ENCODE measurements around the gene PTPRM. TPM values are rescaled to one million over a fixed set of nuclear protein-coding genes. Genes with fewer than 3 reads are reported as not detected.

The PTPRM gene
- polyA plus RNA-seq, 1 donor (not counting 4 experiments of a cell fraction or from before 2014, with no cell fraction given), result 54.5 TPM

DNA sequence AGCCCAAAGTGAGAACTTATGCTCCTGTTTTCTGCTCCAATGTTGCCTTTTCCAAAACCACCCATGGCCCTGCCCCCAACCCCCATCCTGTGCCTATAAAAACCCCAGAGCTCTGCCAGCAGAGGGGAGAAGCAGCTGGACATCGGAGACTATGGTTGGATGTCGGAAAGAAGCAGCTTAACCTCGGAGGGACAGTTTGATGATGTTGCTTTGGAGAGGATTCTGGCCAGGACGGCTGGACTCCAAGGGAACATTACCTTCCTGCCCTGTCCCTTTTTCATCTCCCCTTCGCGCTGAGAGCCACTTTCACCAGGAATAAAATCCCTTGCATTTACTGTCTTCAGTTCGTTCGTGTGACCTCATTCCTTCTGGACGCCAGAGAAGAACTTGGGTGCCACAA is 158.4 kb downstream of the PTPRM start:
- no peak for FAIRE-seq
- Histone ChIP-seq H3K36me3 (ENCODE audit: control insufficient read depth in 2 of 2, extremely low read depth in 1 of 2, insufficient read depth in 2 of 2, low read length in 2 of 2) (no peaks in the 10 kb centered on the region), H3K9ac (ENCODE audit: control insufficient read depth, extremely low read depth, insufficient read depth, low read length) (no peak overlapping the region), H3K9me3 (ENCODE audit: control insufficient read depth, low read depth, low read length) (no peaks in the 10 kb centered on the region), H3K27ac (ENCODE audit: control insufficient read depth, insufficient read depth, low read length) (no peak overlapping the region), H3K4me1 (ENCODE audit: control insufficient read depth, extremely low read depth, insufficient read depth, low read length) (peaks cover 5% of the 10 kb centered on the region), H3K79me2 (ENCODE audit: control insufficient read depth, insufficient read depth, low read length) (no peaks in the 10 kb centered on the region), H3K4me2 (ENCODE audit: control insufficient read depth, extremely low read depth, insufficient read depth, low read depth, low read length) (no peak overlapping the region), H3K27me3 (ENCODE audit: control insufficient read depth, extremely low read depth, insufficient read depth, low read length) (no peaks in the 10 kb centered on the region), H4K20me1 (ENCODE audit: control insufficient read depth, extremely low read depth, insufficient read depth, low read length) (no peaks in the 10 kb centered on the region), H3K9me1 (ENCODE audit: control insufficient read depth, extremely low read depth, insufficient read depth, low read length) (no peaks in the 10 kb centered on the region), H3K4me3 (ENCODE audit: control insufficient read depth in 2 of 3, extremely low read depth in 1 of 3, insufficient read depth in 2 of 3, low read depth in 1 of 3, low read length in 3 of 3) (no peak overlapping the region), H2AFZ (ENCODE audit: control insufficient read depth, low read length) (no peak overlapping the region)
- no peak for DNase-seq (ENCODE audit: low read depth, low spot score)
- dilution Hi-C loops (cut with MboI; ENCODE audit: extremely low pct_ligation_motif_present, low sequenced_read_pairs), result no loop called here
- TF ChIP-seq, protein P1, sequence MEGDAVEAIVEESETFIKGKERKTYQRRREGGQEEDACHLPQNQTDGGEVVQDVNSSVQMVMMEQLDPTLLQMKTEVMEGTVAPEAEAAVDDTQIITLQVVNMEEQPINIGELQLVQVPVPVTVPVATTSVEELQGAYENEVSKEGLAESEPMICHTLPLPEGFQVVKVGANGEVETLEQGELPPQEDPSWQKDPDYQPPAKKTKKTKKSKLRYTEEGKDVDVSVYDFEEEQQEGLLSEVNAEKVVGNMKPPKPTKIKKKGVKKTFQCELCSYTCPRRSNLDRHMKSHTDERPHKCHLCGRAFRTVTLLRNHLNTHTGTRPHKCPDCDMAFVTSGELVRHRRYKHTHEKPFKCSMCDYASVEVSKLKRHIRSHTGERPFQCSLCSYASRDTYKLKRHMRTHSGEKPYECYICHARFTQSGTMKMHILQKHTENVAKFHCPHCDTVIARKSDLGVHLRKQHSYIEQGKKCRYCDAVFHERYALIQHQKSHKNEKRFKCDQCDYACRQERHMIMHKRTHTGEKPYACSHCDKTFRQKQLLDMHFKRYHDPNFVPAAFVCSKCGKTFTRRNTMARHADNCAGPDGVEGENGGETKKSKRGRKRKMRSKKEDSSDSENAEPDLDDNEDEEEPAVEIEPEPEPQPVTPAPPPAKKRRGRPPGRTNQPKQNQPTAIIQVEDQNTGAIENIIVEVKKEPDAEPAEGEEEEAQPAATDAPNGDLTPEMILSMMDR (optimal IDR thresholded peaks at IDR 0.05 in 1 of 3, IDR thresholded peaks at IDR 0.05 in 1 of 3, conservative IDR thresholded peaks at IDR 0.05 in 1 of 3; ENCODE audit: extremely low read depth in 1 of 3, insufficient read depth in 2 of 3, low read length in 3 of 3), result no peak
- no peak for TF ChIP-seq EZH2 (IDR thresholded peaks at IDR 0.05; ENCODE audit: low read length)

DNA sequence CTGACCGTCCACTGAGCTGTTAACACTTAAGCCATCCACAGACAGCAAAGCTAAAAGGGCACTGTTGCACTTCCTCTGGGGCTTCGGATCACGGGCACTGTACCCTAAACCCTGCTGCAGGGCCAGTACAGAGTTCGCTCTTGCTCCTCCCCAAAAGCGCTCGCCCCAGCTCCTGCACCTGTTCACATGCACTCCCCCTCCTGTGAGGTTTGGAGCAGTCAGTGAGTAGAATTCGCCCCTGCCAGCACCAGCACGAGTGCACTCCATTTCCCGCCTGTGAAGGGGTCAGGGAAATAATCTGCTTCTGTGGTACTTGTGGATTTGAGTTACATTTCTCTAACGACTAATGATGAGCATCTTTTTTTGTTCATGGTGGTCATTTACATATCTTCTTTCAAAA is 158.8 kb downstream of the PTPRM start:
- no peak overlapping the region for H3K4me3 ChIP-seq (ENCODE audit: control insufficient read depth in 2 of 3, extremely low read depth in 1 of 3, insufficient read depth in 2 of 3, low read depth in 1 of 3, low read length in 3 of 3)
- dilution Hi-C loops (cut with MboI; ENCODE audit: extremely low pct_ligation_motif_present, low sequenced_read_pairs), result no loop called here

More for the DNA sequence above, 158.8 kb downstream of the PTPRM start:
- no peaks in the 10 kb centered on the region for H3K27me3 ChIP-seq (ENCODE audit: control insufficient read depth, extremely low read depth, insufficient read depth, low read length)
- no peak overlapping the region for H3K9ac ChIP-seq (ENCODE audit: control insufficient read depth, extremely low read depth, insufficient read depth, low read length)
- no peaks in the 10 kb centered on the region for H3K9me1 ChIP-seq (ENCODE audit: control insufficient read depth, extremely low read depth, insufficient read depth, low read length)
- TF ChIP-seq, protein P1 (optimal IDR thresholded peaks at IDR 0.05 in 1 of 3, IDR thresholded peaks at IDR 0.05 in 1 of 3, conservative IDR thresholded peaks at IDR 0.05 in 1 of 3; ENCODE audit: extremely low read depth in 1 of 3, insufficient read depth in 2 of 3, low read length in 3 of 3), result no peak
- no peak for TF ChIP-seq EZH2 (IDR thresholded peaks at IDR 0.05; ENCODE audit: low read length)
- H3K9me3 ChIP-seq (ENCODE audit: control insufficient read depth, low read depth, low read length), result no peaks in the 10 kb centered on the region
- no peak overlapping the region for H3K4me2 ChIP-seq (ENCODE audit: control insufficient read depth, extremely low read depth, insufficient read depth, low read depth, low read length)
- H2AFZ ChIP-seq (ENCODE audit: control insufficient read depth, low read length), result no peak overlapping the region
- H4K20me1 ChIP-seq (ENCODE audit: control insufficient read depth, extremely low read depth, insufficient read depth, low read length), result no peaks in the 10 kb centered on the region
- DNase-seq (ENCODE audit: low read depth, low spot score) (no peak), FAIRE-seq (no peak)
- no peak overlapping the region for H3K27ac ChIP-seq (ENCODE audit: control insufficient read depth, insufficient read depth, low read length)
- H3K36me3 ChIP-seq (ENCODE audit: control insufficient read depth in 2 of 2, extremely low read depth in 1 of 2, insufficient read depth in 2 of 2, low read length in 2 of 2), result no peaks in the 10 kb centered on the region
- H3K79me2 ChIP-seq (ENCODE audit: control insufficient read depth, insufficient read depth, low read length), result no peaks in the 10 kb centered on the region
- H3K4me1 ChIP-seq (ENCODE audit: control insufficient read depth, extremely low read depth, insufficient read depth, low read length), result peaks cover 5% of the 10 kb centered on the region
